HG02623 (cell line): ENCODE measurements around the gene PCGF3.

Experiments used
- ATAC-seq: cut with Tn5 transposase; IDR thresholded peaks from one replicate; pipeline ENCODE4 v1.9.1; 2021; ENCODE audit warnings: moderate library complexity; ENCODE audit not compliant: unreplicated experiment

The PCGF3 gene

GRCh38 chr4:705278-706082 lies at the start of gene PCGF3:
TSS of gene PCGF3 (plus strand) at chr4:705832. CDS start at chr4:733681, 27,849 bp downstream.
- ATAC-seq: peak; percentile 88

- no peak for ATAC-seq
Observed at GRCh38 chr4:656436-657337, 48.9 kb upstream of the PCGF3 start.

GRCh38 chr4:657338-657833 lies 48.2 kb upstream of the PCGF3 start:
- no peak for ATAC-seq

GRCh38 chr4:657834-658667 lies 47.6 kb upstream of the PCGF3 start:
- no peak for ATAC-seq

DNA sequence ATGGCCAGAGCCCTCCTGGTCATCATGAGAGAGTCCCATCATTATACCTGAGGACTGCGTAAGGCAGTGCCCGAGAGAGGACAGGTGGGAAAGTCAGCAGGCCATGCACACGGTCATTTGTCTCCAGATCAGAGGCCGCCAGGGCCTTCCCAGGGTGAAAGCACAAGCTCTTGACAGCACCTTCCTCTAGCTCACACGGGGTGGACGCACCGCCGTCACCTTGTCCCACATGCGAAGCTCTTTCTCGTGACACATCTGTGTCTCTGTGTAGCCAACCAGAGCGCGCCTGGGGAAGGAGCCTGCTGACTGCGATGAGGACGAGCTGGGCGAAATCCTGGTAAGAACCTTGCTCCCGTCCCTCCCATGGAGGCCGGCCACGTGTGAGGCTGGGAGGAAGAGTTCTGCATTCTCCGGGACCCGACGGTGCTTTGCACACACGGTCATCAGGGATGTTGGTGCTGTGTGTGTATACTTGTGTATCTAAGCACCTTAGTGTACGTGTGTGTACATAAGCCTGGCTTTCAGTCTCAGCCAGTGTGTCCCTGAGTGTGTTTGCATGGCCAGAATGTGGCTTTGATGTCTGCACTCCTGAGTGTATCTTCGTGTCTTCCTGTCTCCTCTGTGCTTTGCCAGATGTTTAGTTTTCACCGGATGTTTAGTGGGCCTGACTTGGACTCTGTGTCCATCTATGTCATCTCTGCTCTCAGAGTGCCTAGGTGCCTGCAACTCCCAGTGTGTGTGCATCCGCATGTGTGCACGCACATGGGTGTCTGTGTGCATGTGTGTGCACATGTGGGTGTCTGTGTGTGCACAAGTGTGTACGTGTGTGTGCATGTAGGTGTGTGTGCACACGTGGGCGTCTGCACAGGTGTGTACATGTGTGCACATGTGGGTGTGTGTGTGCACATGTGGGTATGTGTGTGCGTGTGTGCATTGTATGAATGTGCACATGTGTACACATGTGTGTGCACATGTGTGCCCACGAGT lies 46.7 kb upstream of the PCGF3 start:
- no peak for ATAC-seq

- ATAC-seq: no peak
Observed at GRCh38 chr4:659851-660250, 45.8 kb upstream of the PCGF3 start.

DNA sequence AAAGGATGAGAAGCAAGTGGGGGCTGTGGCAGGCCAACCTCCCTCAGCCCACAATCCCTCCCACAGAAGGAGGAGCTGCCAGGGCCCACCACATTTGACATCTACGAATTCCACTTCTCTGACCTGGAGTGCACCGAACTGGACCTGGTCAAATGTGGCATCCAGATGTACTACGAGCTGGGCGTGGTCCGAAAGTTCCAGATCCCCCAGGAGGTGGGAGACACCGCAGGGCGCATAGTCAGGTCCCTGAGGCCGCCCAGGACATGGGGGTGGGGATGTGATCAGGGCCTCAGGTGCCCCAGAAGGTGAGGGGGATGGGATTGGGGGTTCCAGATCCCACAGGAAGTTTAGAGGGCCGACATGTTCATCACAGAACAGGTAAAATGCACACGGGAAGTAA lies 45.2 kb upstream of the PCGF3 start:
- no peak for ATAC-seq

GRCh38 chr4:661231-661630 lies 44.4 kb upstream of the PCGF3 start:
- ATAC-seq: no peak

DNA sequence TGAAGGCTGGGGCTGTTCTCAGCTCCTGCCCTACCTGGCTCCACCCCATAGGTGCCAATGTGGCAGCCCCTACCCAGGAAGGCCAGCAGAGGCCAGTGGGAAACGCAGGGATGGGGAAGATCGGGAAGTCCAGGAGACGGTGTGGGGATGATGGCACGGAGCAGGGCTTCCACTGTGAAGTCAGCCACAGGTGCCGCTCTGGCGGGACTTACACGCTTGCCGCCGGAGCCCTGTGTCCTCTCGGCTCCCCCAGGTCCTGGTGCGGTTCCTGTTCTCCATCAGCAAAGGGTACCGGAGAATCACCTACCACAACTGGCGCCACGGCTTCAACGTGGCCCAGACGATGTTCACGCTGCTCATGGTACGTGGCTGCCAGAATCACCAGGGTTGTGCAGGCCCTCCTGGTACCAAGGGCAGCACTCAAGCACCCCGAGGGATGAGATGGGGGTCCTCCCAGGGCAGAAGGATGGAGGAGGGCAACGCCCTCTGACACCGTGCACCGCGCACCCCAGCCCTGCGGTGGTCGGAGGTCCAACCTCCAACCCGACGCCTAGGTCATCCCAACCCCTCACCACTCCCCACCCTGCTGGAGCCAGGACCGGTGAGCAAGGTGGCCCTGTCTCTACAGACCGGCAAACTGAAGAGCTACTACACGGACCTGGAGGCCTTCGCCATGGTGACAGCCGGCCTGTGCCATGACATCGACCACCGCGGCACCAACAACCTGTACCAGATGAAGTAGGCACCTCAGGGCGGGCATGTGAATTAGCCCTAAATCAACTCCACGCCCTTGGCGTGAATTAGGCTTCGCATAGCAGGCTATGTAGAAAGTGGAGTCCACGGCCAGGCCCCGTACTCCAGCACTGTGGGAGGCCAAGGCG lies 43.5 kb upstream of the PCGF3 start:
- ATAC-seq: no peak

DNA sequence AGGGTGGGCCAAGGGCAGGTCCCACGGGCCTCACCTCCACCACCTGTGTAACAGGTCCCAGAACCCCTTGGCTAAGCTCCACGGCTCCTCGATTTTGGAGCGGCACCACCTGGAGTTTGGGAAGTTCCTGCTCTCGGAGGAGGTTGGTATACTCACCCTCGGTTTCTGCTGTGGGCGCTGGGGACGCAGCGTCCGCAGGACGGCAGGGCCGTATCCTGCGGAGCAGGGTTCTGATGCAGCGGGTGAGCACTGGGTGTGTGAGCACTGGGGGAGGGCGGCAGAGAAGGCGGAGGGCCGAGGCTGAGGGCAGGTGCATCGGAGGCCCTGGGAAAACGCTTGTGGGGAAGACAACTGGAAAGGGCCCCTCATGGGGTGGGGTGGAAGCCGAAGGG lies 42.6 kb upstream of the PCGF3 start:
- ATAC-seq: no peak

GRCh38 chr4:663438-664428 lies 41.9 kb upstream of the PCGF3 start:
- no peak for ATAC-seq

- no peak for ATAC-seq
Observed at GRCh38 chr4:664713-665231, 40.9 kb upstream of the PCGF3 start.

GRCh38 chr4:665381-665750 lies 40.3 kb upstream of the PCGF3 start:
- ATAC-seq: no peak

DNA sequence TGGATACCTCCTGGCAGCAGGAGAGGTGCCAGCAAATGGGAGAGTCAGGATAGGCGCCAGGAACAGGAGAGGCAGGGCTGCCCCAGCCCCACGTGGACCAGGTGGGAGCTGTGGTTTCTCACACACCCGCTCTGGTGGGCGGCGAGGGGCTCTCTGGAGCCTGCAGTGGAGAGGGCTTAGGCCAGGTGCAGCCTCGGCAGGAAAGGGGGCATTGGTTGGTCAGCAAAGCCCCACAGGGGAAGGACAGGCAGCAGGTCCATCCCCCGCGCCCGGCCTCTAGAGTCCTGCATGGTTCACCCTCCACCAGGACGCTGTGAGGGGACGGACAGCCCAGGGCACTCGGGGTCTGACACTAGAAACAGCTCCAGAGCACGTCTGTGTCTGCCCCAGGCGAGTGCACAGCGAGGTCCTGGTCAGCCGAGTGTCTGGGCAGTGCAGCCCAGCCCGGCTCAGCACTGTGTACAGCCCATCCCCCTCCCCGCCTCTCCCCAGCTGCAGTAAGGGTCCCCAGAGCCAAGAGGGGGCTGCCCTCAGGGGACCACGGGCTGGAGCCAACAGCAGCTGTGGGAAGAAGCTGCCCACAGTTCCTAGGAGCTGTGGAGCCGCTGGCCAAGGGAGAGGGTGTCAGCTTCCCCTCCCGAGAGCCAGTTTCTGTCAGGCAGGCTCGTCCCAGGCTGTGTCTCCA lies 39.7 kb upstream of the PCGF3 start:
- no peak for ATAC-seq

- ATAC-seq: no peak
Observed at GRCh38 chr4:666436-666810, 39.2 kb upstream of the PCGF3 start.

GRCh38 chr4:666822-667544 lies 38.6 kb upstream of the PCGF3 start:
- ATAC-seq: no peak
